HepG2 (cell line): Measurements from ENCODE around the gene PRKCB. TPM values are rescaled to one million over a fixed set of nuclear protein-coding genes. Genes with fewer than 3 reads are reported as not detected.

Experiments
- ATAC-seq: fragments of 200-7000 bp; cut with Tn5 transposase; 3 replicates; pipeline ENCODE4 v1.9.1; 2020; ENCODE audit warnings: mild to moderate bottlenecking, moderate library complexity
- BruUV-seq: library from RNA; stranded (reverse); fragments of 400-500 nt; replicated peaks from 2 replicates; lab custom pipeline; 2021; lab: Mats Ljungman, UMichigan
- CTCF ChIA-PET: fragments of 300-600 bp; formaldehyde crosslinking; extraction: SDS; loops from one replicate; lab custom pipeline; 2021; ENCODE audit warnings: low total read pairs, inconsistent platforms, low intra/inter-chr PET ratio; lab: Yijun Ruan, JAX
- POLR2A ChIA-PET: fragments of 350-600 bp; sonication (Branson Sonifier 250); formaldehyde crosslinking; loops from one replicate; lab custom pipeline; 2020; ENCODE audit warnings: antibody characterized with exemption, inconsistent platforms; lab: Yijun Ruan, JAX
- DNase-seq: peaks from one replicate; pipeline ENCODE4 v3.0.0-alpha.2; 2015; ENCODE audit warnings: low spot score
- FAIRE-seq: peaks from 3 replicates; lab custom pipeline; 2011; peaks lifted over from hg19 to GRCh38; lab: Jason Lieb, UNC
- H2AFZ ChIP-seq: one replicate; pipeline ENCODE4 v1.6.1; 2011; ENCODE audit warnings: low read length, inconsistent platforms
- H3K27ac ChIP-seq: fragments of 300-600 bp; 3 replicates; pipeline ENCODE4 v1.8.0; 2011; ENCODE audit warnings: mixed run types, mild to moderate bottlenecking, mixed read lengths, low read length, inconsistent platforms; ENCODE audit not compliant: insufficient read depth; ENCODE audit errors: extremely low read length
- H3K27me3 ChIP-seq, 2 experiments: fragments of 200-600 bp in 1 of 2; 2 replicates in 1 of 2; 3 replicates in 1 of 2; pipeline versions ENCODE4 v1.6.0 to v1.8.0; 2011; ENCODE audit warnings: low read length in 2 of 2, mild to moderate bottlenecking in 2 of 2, moderate library complexity in 2 of 2, inconsistent platforms in 1 of 2; ENCODE audit not compliant: insufficient read depth in 2 of 2, control insufficient read depth in 1 of 2
- H3K36me3 ChIP-seq, 2 experiments: fragments of 200-600 bp in 1 of 2; replicated peaks in 1 of 2; 2 replicates in 1 of 2; 3 replicates in 1 of 2; pipeline versions ENCODE4 v1.5.1 to v1.8.0; 2011; ENCODE audit warnings: low read length in 2 of 2, inconsistent platforms in 1 of 2; ENCODE audit not compliant: insufficient read depth in 2 of 2, control insufficient read depth in 1 of 2
- H3K4me1 ChIP-seq: 2 replicates; pipeline ENCODE4 v1.5.1; 2012; ENCODE audit warnings: low read length, inconsistent platforms; ENCODE audit not compliant: insufficient read depth
- H3K4me2 ChIP-seq: 2 replicates; pipeline ENCODE4 v1.6.0; 2011; ENCODE audit warnings: low read depth, low read length, inconsistent platforms
- H3K4me3 ChIP-seq, 3 experiments: fragments of 200-600 bp in 1 of 3; sonication (generic), shearing (Covaris generic) in 1 of 3; replicated peaks in 1 of 3; 2 replicates each; pipeline ENCODE4 v1.5.1; 2011 to 2016; ENCODE audit warnings: low read length in 3 of 3, inconsistent platforms in 2 of 3, low read depth in 2 of 3, mild to moderate bottlenecking in 2 of 3, control low read depth in 1 of 3, mixed read lengths in 1 of 3; ENCODE audit not compliant: insufficient read depth in 1 of 3
- H3K79me2 ChIP-seq: one replicate; pipeline ENCODE4 v1.6.1; 2011; ENCODE audit warnings: low read length, inconsistent platforms; ENCODE audit not compliant: insufficient read depth
- H3K9ac ChIP-seq: 2 replicates; pipeline ENCODE4 v1.6.0; 2011; ENCODE audit warnings: mild to moderate bottlenecking, low read depth, low read length, inconsistent platforms; ENCODE audit not compliant: insufficient read depth
- H3K9me3 ChIP-seq: 2 replicates; pipeline ENCODE4 v1.5.1; 2012; ENCODE audit warnings: mild to moderate bottlenecking, low read length
- H4K20me1 ChIP-seq: 2 replicates; pipeline ENCODE4 v1.6.0; 2011; ENCODE audit warnings: inconsistent platforms, mild to moderate bottlenecking, low read length, moderate library complexity; ENCODE audit not compliant: insufficient read depth
- ETS1 ChIP-seq: sonication (generic); formaldehyde crosslinking; IDR thresholded peaks from 2 replicates; pipeline ENCODE4 v1.4.0; 2020; ENCODE audit warnings: missing genetic modification reagents
- POGK ChIP-seq: sonication (generic); formaldehyde crosslinking; conservative IDR thresholded peaks from 2 replicates; pipeline ENCODE4 v1.8.0; 2022; ENCODE audit warnings: mild to moderate bottlenecking, moderate library complexity, missing genetic modification reagents
- SIN3B ChIP-seq: fragments of 150-350 bp; IDR thresholded peaks from 2 replicates; pipeline ENCODE4 v1.6.1; 2014; ENCODE audit warnings: low read length
- ZNF138 ChIP-seq: sonication (generic); formaldehyde crosslinking; IDR thresholded peaks from 2 replicates; pipeline ENCODE4 v1.5.0; 2020; ENCODE audit warnings: mild to moderate bottlenecking, low read depth, missing genetic modification reagents
- ZNF207 ChIP-seq: fragments of 450-650 bp; IDR thresholded peaks from 2 replicates; pipeline ENCODE4 v1.6.1; 2016; ENCODE audit warnings: antibody characterized with exemption, borderline replicate concordance
- WGBS: methylation state at CpG from one replicate; pipeline ENCODE4 v1.1.6; 2017; ENCODE audit warnings: low lambda C conversion rate; 5-methylcytosine and 5-hydroxymethylcytosine counted together
- in situ Hi-C: cut with HindIII; loops from 2 replicates; pipeline ENCODE4 v1.10.0; 2017; ENCODE audit warnings: low pct_unique_long_range_greater_than_20kb; ENCODE audit not compliant: extremely low pct_ligation_motif_present
- intact Hi-C: fragments of 100-400 bp; cut with micrococcal nuclease; formaldehyde crosslinking; loops from one replicate; pipeline ENCODE4 v1.10.0; 2022; ENCODE audit not compliant: unreplicated experiment
- polyA plus RNA-seq, 8 experiments: library from polyadenylated mRNA; depleted of rRNA in 3 of 8; stranded (reverse) in 7 of 8; unstranded in 1 of 8; fragments of >200 nt; fragmentation: Illumina TruSeq in 4 of 8; extraction: Trizol in 4 of 8; gene quantifications; 2 replicates each; pipeline versions ENCODE4 v1.2.1 to v1.2.3, GENCODE V29; 2011 to 2016; ENCODE audit warnings: low read depth in 4 of 8, missing spikeins in 1 of 8, mixed read lengths in 1 of 8; ENCODE audit not compliant: insufficient read depth in 1 of 8
- total RNA-seq, 5 experiments: library from RNA; depleted of rRNA; stranded (reverse); fragments of >200 nt; fragmentation: Illumina TruSeq; extraction: Trizol; gene quantifications; 2 replicates each; pipeline ENCODE4 v1.2.3, GENCODE V29; 2016; ENCODE audit warnings: low read depth in 1 of 5

Gene PRKCB
- total and polyA plus RNA-seq, 2 of the 13 experiments (the other 11 are each of a cell fraction or from before 2014, with no cell fraction given), result 0.01 TPM; not detected in 1

GRCh38 chr16:23908790-23909189 lies 73.0 kb downstream of the PRKCB start:
- FAIRE-seq, result no peak
- H3K4me3 ChIP-seq, result no peak overlapping the region
- H3K79me2 ChIP-seq, result no peaks in the 10 kb centered on the region
- no peak overlapping the region for H3K27ac ChIP-seq
- H3K9ac ChIP-seq, result no peak overlapping the region
- no peaks in the 10 kb centered on the region for H3K4me1 ChIP-seq
- H4K20me1 ChIP-seq, result no peaks in the 10 kb centered on the region
- H3K27me3 ChIP-seq, result peaks cover 2 to 13% of the 10 kb centered on the region in 2 experiments; a peak in 1 of 5 replicates
- no peaks in the 10 kb centered on the region for H3K9me3 ChIP-seq
- TF ChIP-seq ETS1 (no peak), ZNF138 (CRISPR knock-in tag) (no peak), SIN3B (no peak), ZNF207 (no peak), POGK (CRISPR knock-in tag) (no peak)
- in situ Hi-C loops (no loop called here), intact Hi-C loops (no loop called here)
- H3K36me3 ChIP-seq, result no peaks in the 10 kb centered on the region
- H3K4me2 ChIP-seq, result no peak overlapping the region
- no peak; the same call in 2 of the 3 replicates for ATAC-seq
- POLR2A ChIA-PET, result no interaction called here
- no peak overlapping the region for H2AFZ ChIP-seq
- no peak for DNase-seq
- WGBS, result 37% methylated on average over 9 of the region's 9 CpGs
- no TSS peak for BruUV-seq
- CTCF ChIA-PET, result no interaction called here
